HG02938 (cell line): Measurements from ENCODE around the gene SARDH.
"Not testable (repeated sequence)": the region's sequence is repeated elsewhere in the genome, so short reads cannot be mapped to it uniquely, and the experiment has no call there.

Source experiments
- ATAC-seq: cut with Tn5 transposase; IDR thresholded peaks from one replicate; pipeline ENCODE4 v1.9.1; 2021; ENCODE audit warnings: mild to moderate bottlenecking, moderate library complexity; ENCODE audit not compliant: unreplicated experiment

The SARDH gene

GRCh38 chr9:133635533-133636531, 102.3 kb downstream of the SARDH start, which contains the start of gene DBH:
Gene DBH, plus strand, starts transcription at chr9:133636363. Its CDS starts 9 bp downstream, at chr9:133636372.
- no peak for ATAC-seq

- no peak for ATAC-seq
Observed at GRCh38 chr9:133635098-133635497, 103.1 kb downstream of the SARDH start.

GRCh38 chr9:133634081-133634691, 104.0 kb downstream of the SARDH start:
- ATAC-seq: no peak

GRCh38 chr9:133633681-133634080, 104.5 kb downstream of the SARDH start:
- ATAC-seq: no peak

- ATAC-seq: no peak
Observed at GRCh38 chr9:133632806-133633680, 105.1 kb downstream of the SARDH start.

- no peak for ATAC-seq
Observed at GRCh38 chr9:133631111-133631510, 107.0 kb downstream of the SARDH start.

GRCh38 chr9:133629221-133630110, 108.7 kb downstream of the SARDH start:
- no peak for ATAC-seq

- ATAC-seq: no peak
Observed at GRCh38 chr9:133628766-133629165, 109.4 kb downstream of the SARDH start.

- ATAC-seq: no peak
Observed at GRCh38 chr9:133627341-133627740, 110.8 kb downstream of the SARDH start.

GRCh38 chr9:133626008-133626407, 112.1 kb downstream of the SARDH start:
- not testable (repeated sequence) for ATAC-seq

GRCh38 chr9:133622555-133622954, 115.6 kb downstream of the SARDH start:
- no peak for ATAC-seq

GRCh38 chr9:133621725-133622267, 116.4 kb downstream of the SARDH start:
- no peak for ATAC-seq

GRCh38 chr9:133619791-133620190, 118.4 kb downstream of the SARDH start:
- no peak for ATAC-seq

- no peak for ATAC-seq
Observed at GRCh38 chr9:133618726-133619125, 119.4 kb downstream of the SARDH start.

GRCh38 chr9:133616643-133617405, 121.3 kb downstream of the SARDH start:
- no peak for ATAC-seq

- no peak for ATAC-seq
Observed at GRCh38 chr9:133615606-133616188, 122.5 kb downstream of the SARDH start.

GRCh38 chr9:133615186-133615585, 123.0 kb downstream of the SARDH start:
- no peak for ATAC-seq

GRCh38 chr9:133614678-133615077, 123.5 kb downstream of the SARDH start:
- no peak for ATAC-seq

GRCh38 chr9:133614056-133614455, 124.1 kb downstream of the SARDH start:
- ATAC-seq: no peak
